Suprapubic skin (tissue), 3 donors: Measurements from ENCODE around the gene PTCHD4.

Experiments used
- EP300 ChIP-seq: sonication (generic); formaldehyde crosslinking; IDR thresholded peaks from one replicate; pipeline ENCODE4 v1.6.1; 2017; ENCODE audit warnings: antibody characterized with exemption
- POLR2A ChIP-seq, 2 donors: fragments of 450-650 bp; IDR thresholded peaks; one replicate each; pipeline ENCODE4 v1.6.1; 2017; ENCODE audit warnings: antibody characterized with exemption in 2 of 2, mild to moderate bottlenecking in 2 of 2, moderate library complexity in 2 of 2
- TF ChIP-seq, protein P1 (sequence below), 2 donors: fragments of 200-600 bp in 1 of 2; fragments of 450-650 bp in 1 of 2; sonication (generic) in 1 of 2; IDR thresholded peaks; one replicate each; pipeline ENCODE4 v1.5.1; 2016 to 2019; ENCODE audit warnings: antibody characterized with exemption in 2 of 2, mild to moderate bottlenecking in 1 of 2, moderate library complexity in 1 of 2

- TF ChIP-seq, protein P1, sequence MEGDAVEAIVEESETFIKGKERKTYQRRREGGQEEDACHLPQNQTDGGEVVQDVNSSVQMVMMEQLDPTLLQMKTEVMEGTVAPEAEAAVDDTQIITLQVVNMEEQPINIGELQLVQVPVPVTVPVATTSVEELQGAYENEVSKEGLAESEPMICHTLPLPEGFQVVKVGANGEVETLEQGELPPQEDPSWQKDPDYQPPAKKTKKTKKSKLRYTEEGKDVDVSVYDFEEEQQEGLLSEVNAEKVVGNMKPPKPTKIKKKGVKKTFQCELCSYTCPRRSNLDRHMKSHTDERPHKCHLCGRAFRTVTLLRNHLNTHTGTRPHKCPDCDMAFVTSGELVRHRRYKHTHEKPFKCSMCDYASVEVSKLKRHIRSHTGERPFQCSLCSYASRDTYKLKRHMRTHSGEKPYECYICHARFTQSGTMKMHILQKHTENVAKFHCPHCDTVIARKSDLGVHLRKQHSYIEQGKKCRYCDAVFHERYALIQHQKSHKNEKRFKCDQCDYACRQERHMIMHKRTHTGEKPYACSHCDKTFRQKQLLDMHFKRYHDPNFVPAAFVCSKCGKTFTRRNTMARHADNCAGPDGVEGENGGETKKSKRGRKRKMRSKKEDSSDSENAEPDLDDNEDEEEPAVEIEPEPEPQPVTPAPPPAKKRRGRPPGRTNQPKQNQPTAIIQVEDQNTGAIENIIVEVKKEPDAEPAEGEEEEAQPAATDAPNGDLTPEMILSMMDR (IDR thresholded peaks at IDR 0.05), result no peak
- TF ChIP-seq EP300 (no peak), POLR2A (IDR thresholded peaks at IDR 0.05) (no peak)
These were observed 24.8 kb downstream of the PTCHD4 start for GRCh38 chr6:48086187-48086586.
